Measurements from ENCODE around the gene TNP2.
A peak's percentile ranks its signal among the peaks of the same experiment; 100 is the strongest.
"Not testable (repeated sequence)": the region's sequence is repeated elsewhere in the genome, so short reads cannot be mapped to it uniquely, and the experiment has no call there.

Gene TNP2

DNA sequence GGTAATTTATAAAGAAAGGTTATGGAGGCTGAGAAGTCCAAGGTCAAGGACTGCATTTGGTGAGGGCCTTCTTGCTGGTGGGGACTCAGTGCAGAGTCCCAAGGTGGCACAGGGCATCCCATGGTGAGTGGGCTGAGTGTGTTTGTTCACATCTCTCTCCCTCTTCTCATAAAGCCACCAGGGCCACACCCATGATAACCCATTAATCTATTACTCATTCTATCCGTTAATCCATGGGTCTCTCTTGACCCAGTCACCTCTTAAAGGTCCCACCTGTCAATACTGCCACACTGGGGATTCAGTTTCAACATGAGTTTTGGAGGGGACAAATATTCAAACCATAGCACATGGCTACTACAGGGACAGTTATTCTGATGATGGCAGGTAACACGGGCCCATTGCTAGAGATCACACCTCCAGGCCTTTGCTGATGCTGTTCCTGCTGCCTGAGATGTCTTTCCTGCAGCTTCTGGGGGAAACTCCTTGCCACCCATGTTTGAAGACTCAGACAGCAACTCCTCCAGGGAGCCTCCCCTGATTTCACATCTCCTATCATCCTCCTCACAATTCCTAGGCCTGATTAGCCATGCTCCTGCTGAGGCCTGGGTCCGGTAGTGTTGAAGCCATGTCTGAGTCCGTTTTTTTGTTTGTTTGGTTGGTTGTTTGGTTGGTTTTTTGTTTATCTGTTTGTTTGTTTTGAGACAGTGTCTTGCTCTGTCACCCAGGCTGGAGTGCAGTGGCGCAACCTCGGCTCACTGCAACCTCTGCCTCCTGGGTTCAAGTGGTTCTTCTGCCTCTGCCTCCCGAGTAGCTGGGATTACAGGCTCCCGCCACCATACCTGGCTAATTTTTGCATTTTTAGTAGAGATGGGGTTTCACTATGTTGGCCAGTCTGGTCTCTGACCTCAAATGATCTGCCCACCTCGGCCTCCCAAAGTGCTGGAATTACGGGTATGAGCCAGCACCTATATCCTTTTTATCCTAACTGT lies 29.2 kb downstream of the TNP2 start:
- no peak for DNase-seq

DNA sequence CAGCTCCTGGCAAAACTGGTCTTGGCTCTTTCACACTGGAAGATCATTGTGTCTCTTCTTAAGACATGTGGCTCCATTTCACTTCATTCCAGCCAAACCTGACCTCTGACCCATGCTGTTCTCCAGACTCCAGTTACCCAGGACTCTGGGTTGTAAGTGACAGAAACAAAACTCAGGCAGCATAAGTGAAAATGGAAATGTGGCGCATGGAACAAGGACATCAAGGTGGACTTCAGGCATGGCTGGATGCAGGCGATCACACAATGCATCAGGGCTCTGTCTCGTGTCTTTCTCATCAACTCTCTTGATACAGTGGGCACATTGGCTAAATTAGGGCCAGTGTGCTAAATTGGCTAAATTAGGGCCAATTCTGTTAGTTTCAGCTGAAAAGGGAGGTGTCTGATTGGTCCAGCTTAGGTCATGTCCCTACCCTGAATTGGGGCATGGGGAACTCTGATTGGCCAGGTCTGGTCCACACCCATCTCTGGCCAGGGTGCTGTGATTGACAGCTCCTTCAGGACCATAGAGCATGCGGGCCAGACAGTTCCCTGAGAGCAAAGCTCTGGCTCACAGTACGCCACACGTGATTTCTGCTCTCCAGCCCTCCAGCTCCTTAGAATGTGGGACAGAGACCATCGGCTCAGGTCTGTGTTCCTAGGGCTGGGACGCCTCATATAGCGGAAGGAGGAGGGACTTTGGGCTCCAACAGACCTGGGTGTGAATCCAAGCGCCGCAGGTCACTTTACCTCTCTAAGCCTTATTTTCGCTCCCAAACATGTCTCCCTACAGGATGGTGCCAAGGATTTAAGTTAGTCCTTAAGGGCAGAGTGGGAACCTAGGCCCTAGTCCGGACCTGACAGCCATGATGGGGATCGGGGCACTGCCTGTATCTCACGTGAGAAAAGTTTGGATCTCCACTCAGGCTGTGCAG lies 30.6 kb downstream of the TNP2 start:
- no peak for DNase-seq

GRCh38 chr16:11236461-11237254 lies 32.5 kb downstream of the TNP2 start:
- DNase-seq, result no peak

- DNase-seq, result no peak
Observed at GRCh38 chr16:11235703-11235991, 33.5 kb downstream of the TNP2 start.

DNA sequence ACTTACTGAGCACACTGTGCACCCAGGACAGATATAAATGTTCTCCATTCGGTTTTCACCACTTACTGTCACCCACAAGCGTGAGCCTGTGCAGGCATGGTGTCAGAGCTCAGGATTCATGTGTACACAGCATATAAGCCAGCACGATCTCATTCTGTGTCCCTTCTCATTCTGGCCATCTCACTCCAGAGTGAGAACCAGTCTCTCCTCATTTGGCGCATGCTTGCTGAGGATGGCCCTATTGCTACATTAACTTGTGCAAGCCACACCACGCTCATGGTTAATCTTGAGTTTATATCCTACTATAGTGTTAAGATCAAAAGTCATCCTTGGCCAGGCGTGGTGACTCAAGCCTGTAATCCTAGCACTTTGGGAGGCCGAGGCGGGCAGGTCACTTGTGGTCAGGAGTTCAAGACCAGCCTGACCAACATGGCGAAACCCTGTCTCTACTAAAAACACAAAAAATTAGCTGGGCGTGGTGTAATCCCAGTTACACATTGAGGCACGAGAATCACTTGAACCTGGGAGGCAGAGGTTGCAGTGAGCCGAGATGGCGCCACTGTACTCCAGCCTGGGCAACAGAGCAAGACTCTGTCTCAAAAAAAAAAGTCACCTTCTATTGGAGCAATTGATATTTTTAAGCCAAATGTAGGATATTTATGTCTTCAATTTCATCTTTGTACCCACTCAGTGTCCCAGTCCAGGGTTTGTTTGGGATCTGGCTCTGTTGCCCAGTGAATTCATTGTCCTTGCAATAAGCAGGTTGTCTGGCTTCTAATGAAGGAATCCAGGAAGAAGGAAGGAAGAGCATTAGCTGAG lies 34.0 kb downstream of the TNP2 start:
- DNase-seq, result no peak

GRCh38 chr16:11233727-11234376 lies 35.3 kb downstream of the TNP2 start:
- DNase-seq, result no peak

- DNase-seq, result no peak
Observed at GRCh38 chr16:11232852-11233726, 36.0 kb downstream of the TNP2 start.

DNA sequence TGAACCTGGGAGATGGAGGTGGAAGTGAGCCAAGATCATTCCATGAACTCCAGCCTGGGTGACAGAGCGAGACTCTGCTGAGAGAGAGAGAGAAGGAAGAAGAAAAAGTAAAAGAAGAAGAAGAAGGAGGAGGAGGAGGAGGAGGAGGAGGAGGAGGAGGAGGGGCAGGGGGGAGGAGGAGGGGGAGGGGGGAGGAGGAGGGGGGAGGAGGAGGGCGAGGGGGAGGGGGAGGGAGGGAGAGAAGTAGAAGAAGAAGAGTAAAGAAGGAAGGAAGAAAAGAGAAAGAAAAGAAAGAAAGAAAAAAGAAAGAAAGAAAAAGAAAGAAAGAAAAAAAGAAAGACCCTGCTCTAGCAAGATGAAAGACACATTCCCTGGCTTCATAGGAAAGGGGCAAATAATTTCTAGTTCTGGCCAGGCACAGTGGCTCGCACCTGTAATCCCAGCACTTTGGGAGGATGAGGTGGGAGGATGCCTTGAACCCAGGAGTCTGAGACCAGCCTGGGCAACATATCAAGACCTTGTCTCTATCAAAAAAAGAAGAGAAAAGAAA lies 36.7 kb downstream of the TNP2 start:
- no peak for DNase-seq

DNA sequence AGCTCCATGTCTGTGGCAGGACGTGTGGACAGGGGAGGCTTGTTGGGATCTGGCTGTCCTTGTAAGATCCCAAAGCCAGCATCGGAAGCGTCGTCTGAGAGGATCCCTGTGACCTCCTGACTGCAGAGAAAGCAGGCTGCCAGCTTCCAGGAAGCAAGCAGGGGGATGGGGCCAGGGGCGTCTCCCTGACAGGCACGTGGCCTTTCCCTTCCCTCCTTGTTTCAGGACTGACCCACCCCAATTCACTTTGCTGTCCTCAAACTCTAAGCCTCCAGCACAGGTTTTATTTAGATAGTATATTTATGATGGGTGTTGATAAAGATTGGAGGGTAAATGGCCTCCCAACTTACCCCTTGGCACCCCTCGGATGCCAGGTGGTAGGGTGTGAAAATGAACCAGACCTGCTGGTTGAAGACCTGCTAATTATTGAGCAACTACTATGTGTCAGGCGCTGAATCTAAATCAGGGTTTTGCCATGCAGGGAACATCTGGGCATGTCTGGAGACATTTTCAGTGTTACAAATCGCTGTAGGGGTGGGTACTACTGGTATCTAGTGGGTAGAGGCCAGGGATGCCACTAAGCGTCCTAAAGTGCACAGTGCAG lies 37.7 kb downstream of the TNP2 start:
- DNase-seq, result no peak

DNA sequence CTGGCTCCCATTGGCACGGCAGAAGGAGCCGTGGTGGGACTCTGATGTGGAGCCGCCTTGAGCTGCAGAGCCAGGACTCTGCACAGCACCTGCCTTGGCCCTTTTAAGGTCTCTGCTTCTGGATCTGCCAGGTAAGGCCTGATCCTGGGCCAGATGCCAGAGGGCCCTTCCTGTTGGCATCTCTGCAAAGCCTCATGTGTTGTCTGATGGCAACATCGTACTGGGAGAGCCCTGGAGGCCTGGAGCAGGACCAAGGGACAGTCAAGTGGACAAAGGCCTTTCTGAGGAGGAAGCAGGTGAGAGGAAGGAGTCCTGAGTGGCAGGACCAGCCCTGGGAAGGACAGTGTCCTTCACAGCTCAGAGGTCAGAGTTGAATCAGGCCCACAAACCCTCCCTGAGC lies 39.2 kb downstream of the TNP2 start:
- DNase-seq, result no peak

DNA sequence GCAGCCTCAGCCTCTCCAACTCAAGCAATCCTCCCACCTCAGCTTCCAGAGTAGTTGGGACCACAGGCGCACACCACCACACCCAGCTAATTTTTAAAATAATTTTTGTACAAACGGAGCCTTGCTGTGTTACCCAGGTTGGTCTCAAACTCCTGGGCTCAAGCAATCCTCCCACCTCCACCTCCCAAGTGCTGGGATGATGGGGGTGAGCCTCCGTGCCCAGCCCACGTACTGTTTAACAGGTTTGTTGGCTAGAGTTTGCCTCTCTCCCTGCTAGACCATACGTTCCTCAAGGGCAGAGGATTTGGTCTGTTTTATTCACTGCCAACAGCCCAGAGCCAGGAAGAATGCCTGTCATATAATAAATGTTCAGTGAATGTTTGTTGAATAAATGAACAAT lies 39.7 kb downstream of the TNP2 start:
- no peak for DNase-seq

- no peak for DNase-seq
Observed at GRCh38 chr16:11225677-11226549, 43.2 kb downstream of the TNP2 start.

DNA sequence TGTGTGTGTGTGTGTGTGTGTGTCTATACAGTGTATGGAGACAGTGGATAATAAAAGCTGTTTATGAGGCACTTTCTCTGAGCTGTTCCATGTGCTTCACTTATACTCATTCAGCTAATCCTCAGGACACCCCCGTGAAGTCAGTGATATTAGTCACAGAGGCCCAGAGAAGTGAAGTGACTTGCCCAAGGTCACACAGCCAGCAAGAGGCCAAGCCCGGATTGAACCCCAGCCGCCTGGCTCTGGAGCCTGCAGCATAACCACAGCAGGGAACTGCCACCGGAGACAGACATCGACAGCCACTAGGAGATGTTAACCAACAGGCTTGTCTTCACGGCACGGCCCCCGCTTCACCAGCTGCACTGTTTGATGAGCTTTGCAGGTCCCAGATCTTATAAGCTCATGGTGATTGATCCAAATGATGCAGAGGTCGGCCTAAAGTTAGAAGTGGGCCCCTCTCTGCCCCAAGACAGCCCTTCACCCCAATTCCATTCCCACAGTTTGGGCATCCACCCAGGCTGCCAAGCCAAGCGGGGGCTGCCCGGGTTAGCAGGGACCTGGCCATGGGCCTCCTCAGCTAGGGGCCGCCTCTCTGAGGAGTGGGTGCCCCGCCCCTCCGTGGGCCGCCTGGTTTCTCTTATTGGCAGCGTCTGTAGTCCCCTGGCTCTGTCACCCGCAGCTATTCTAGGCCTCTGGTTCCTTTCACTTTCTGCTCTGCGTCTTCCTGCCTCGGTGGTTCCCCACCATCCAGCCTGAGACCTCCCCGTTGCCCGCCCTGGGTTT lies 44.0 kb downstream of the TNP2 start:
- no peak for DNase-seq

DNA sequence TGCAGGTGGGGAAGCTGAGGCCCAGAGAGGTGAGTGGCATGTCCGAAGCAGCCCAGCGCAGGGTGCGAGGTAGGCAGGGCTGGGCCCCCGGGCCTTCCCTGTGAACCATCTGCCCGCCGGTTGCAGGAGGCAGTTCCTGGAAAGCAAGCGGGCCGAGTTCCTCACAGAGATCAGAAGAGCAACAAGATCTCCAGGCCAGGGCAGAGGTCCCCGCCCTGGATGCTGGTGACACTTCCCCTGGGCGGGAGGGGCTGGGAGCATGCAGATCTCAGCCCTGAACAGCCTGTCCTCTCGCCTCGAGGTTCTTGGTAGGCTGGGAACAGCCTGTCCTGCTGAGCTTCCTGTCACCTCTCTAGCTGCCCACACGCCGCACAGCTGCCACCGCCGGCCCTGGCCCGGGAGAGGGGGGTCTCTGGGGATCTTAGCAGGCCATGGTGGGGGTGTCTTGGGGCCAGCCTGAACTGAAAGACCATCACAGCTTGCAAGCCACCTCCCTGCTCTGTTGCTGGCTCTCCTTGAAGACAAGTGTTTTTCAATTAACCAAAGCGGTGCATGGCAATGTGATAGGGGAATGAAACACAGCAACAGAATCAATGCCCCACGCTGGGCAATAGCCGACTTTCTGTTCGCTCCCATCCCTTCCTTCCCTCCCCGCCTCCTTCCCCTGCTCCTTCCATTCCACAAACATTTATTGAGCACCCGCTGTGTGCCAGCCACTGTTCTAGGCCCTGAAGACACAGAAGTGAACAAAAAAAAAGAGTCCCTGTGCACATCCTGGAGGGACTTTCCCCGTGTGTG lies 44.8 kb downstream of the TNP2 start:
- DNase-seq, result peak in 1 of 2 experiments; percentile 19

DNA sequence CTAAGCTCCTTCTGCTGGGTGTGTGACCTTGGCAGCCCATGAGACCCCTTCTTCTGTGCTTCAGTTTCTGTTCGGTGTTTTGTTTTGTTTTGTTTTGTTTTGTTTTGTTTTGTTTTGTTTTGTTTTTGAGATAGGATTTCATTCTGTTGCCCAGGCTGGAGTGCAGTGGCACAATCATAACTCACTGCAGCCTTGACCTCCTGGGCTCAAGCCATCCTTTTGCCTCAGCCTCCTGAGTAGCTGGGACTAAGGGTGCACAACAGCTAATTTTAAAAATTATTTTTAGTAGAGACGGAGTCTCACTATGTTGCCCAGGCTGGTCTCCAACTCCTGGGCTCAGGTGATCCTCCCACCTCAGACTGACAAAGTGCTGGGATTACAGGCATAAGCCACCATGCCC lies 48.6 kb downstream of the TNP2 start:
- DNase-seq, result not testable (repeated sequence)

DNA sequence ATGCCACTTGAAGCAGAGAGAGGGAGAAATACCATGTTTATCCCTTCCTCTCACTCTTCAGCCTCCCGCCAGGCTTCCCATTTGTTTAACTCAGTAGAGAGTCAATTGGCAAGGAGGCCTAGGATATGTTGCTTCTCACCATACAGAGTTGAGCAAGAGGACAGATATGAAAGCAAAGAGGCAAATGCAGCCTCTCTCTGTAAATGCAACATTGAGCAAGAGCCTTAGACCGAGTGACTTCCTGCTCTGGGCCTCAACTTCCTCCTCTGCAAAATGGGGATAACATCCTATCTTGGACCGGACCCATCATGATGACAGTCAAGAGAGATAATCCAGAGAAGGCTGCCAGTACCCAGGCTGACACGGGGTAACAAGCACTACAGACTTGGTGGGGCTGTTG lies 49.9 kb downstream of the TNP2 start:
- no peak for DNase-seq

DNA sequence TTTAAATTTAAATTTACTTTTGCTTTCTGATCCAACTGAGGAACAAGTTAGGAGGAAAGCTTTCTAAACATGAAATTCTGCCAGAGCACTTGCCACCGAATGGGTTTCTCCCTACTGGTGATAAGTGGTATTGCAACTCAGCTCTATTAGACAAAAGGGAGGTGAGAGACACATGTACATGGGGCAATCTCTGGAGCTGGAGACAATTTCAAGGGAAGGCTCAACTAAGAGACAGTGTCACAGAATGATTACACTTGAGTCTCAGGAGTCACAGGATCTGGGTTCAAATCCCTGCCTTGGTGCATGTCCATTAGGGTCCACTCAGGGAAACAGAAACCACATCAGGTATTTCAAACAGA lies 50.5 kb downstream of the TNP2 start:
- no peak for DNase-seq

All from SHP77 (cell line).